T-helper 22 cell (primary cell): ENCODE measurements around the gene RAD54L.
"Not testable (repeated sequence)": the region's sequence is repeated elsewhere in the genome, so short reads cannot be mapped to it uniquely, and the experiment has no call there.

Experiments used
- DNase-seq: peaks from one replicate; pipeline ENCODE4 v3.0.0-alpha.2; 2020; ENCODE audit warnings: low read depth

Gene RAD54L

GRCh38 chr1:46241733-46242132, 5.8 kb upstream of the RAD54L start:
- not testable (repeated sequence) for DNase-seq

DNA sequence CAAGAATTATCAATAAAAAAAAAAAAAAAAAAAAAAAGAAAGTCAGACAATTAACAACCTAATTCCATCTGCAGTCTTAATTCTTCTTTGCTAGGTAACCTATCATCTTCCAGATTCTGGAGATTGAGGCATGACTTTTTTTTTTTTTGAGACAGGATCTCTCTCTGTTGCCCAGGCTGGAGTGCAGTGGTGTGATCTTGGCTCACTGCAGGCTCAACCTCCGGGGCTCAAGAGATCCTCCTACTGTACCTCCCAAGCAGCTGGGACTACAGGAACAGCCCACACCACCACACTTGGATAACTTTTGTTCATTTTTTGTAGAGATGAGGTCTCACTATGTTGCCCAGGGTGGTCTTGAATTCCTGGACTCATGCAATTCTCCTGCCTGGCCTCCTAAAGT, 4.6 kb upstream of the RAD54L start:
- no peak for DNase-seq

DNA sequence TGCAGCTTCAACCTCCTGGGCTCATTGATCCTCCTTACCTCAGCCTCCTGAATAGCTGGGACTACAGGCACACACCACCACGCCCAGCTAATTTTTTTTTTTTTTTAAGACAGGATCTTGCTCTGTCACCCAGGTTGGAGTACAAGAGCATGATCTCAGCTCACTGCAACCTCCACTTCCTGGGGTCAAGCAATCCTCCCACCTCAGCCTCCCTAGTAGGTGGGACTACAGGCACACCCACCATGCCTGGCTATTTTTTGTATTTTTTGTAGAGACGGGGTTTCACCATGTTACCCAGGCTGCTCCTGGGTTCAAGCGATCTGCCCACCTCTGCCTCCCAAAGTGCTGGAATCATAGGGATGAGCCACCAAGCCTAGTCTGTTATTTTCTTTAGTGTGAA, 3.7 kb upstream of the RAD54L start:
- not testable (repeated sequence) for DNase-seq

DNA sequence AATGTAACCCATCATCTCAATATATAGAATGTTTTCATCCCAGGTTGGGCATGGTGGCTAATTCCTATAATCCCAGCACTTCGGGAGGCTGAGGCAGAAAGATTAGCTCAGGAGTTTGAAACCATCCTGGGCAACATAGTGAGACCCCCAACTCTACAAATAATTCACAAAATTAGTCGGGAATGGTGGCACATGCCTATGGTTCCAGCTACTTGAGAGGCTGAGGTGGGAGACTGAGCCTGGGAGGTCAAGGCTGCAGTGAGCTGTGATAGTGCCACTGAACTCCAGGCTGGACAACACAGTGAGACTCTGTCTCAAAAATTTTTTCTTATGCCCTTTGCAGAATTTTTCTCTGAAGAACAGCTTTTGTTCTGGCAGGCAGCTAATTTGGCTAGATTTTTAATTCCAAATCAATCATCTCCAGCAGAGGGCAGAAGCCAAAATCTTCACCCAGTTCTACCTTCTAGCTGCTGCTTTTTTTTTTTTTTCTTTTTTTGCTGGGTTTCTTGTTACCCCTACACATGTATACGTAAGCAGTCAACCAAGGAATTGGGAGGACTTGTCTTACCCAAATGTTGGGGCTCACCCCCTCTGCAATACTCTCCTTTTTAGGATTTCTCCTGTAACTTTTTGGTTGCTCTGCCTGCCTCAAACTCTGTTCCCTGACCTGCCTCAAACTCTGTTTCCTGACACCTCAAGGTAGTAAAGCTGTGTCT, 2.7 kb upstream of the RAD54L start:
- DNase-seq: no peak

DNA sequence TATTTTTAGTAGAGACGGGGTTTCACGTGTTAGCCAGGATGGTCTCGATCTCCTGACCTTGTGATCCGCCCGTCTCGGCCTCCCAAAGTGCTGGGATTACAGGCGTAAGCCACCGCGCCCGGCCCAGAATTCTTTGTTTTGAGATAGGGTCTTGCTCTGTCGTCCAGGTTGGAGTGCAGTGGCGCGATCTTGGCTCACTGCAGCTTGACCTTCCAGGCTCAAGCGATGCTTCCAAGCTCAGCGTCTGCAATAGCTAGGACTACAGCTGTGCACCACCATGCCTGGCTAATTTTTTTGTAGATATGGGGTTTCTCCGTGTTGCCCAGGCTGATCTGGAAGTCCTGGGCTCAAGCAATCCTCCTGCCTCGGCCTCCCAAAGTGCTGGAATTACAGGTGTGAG, 1.4 kb upstream of the RAD54L start:
- not testable (repeated sequence) for DNase-seq

GRCh38 chr1:46246548-46247435, 771 bp upstream of the RAD54L start:
- DNase-seq: peak; percentile 30

GRCh38 chr1:46248122-46248920, 758 bp downstream of the RAD54L start:
- no peak for DNase-seq

GRCh38 chr1:46254668-46255067, 7.1 kb downstream of the RAD54L start:
- DNase-seq: no peak

- DNase-seq: no peak
Observed at GRCh38 chr1:46256523-46256922, 9.0 kb downstream of the RAD54L start.

DNA sequence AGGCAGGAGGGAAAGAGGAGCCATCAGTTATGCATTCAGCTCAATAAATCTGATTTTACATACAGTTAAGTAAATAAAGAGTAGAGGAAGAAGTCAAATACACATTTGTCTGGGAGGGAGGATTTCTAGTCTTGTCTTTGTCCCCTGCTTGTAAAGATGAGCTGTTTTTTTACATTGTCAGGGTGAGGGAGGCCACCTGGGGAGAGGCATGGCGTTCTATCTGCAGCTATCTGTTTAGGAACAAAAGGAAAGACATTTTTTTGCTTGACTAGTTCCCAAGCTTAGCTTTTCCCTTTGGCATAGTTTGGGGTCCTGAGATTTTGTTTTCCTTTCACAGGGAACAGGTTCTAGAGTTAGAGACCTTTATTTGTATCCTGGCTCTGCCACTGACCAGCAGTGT, 14.9 kb downstream of the RAD54L start:
- DNase-seq: no peak

DNA sequence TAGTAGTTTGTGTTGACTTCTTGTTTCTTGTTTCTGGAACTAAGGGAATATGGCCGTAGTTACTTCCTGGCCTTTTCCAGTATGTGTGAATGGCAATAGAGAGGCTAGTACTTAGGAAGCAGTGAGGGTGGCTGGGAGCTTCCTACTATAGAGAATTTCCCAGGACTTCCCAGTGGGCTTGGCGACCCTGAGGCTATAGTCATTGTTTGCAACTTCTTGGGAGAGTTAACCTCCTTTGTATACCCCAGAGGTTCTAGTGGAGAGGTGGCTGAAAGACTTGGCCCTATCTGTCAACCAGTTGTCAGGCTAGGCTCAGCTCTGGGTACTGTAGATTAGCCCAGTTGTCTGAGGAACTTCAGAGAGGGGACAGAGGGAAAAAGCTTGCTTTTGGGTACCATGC, 15.6 kb downstream of the RAD54L start:
- DNase-seq: no peak

GRCh38 chr1:46268578-46268977, 21.0 kb downstream of the RAD54L start:
- no peak for DNase-seq

GRCh38 chr1:46274225-46275029, 26.9 kb downstream of the RAD54L start:
- no peak for DNase-seq

- no peak for DNase-seq
Observed at GRCh38 chr1:46275030-46275337, 27.4 kb downstream of the RAD54L start.

GRCh38 chr1:46277658-46278373, 30.3 kb downstream of the RAD54L start:
- DNase-seq: no peak

GRCh38 chr1:46278807-46279206, 31.2 kb downstream of the RAD54L start:
- DNase-seq: no peak

DNA sequence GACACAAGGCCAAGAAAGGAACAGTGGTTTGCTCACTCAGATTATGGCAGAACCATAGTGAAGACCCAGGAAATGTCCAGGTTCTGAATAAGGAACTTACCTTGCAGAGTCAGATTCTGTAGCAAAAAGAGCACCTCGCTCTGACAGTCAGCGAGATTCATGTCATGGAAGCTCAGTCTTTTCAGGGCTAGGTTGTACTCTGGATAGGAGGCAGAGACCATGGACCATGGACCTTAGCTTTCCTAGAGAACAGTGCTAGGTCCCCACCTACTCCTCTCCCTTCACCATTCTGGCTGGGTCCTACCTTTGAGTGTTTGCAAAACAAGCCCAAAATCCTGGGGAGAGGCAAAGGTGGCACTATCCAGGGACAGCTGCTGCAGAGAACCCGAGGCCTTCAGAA, 32.5 kb downstream of the RAD54L start:
- no peak for DNase-seq

- no peak for DNase-seq
Observed at GRCh38 chr1:46281021-46281420, 33.5 kb downstream of the RAD54L start.

GRCh38 chr1:46284058-46284457, 36.5 kb downstream of the RAD54L start:
- no peak for DNase-seq

DNA sequence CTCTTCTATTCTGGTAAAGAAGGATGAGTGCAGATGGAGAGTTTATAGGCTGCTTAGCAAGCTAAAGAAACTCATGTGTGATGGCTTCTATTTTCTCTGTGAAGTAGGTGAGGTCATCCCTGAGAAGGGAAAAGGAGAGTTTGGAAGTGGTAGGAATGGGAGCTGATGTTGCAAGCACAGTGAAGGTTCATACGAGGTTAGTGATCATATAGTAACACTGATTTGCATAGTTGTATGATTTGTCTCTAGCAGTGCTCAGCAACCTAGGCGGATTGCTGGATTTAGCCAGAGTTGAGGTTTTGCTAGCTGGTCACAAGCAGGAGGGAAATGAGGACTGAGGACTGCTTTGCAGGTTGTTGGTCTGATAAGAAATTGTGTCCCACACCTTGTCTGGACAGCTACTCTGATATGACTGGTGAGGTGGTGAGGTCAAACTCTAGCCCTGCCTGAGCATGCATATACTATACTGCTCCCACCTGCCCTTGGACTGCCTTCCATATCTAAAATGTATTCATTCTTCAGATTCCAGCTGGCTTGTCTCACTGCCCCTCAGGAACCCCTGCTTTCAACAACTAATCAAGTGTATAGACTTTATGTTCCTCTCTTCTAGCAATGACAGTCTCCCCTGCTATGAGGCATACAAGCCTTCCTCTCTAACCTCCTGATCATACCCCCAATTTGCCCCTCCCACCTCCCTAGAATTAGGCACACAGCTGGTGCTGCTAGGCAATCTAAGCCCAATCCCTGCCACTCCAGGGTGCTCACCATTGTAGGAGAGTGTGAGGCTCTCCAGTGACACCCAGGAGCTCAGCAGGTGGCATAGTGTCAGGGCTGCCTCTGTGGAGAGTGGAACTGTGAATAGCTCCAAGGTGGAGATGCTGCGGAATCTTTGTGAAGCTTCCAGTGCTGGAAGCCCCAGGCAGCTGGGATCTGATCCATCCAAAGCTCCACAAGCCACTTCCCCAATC, 37.3 kb downstream of the RAD54L start:
- no peak for DNase-seq
